A673 (cell line): ENCODE results near the gene TMEM205. TPM values are rescaled to one million over a fixed set of nuclear protein-coding genes. Genes with fewer than 3 reads are reported as not detected.

Experiments used
- BruUV-seq: library from RNA; stranded (reverse); fragments of 400-500 nt; replicated peaks from 2 replicates; lab custom pipeline; 2021; lab: Mats Ljungman, UMichigan
- CTCF ChIA-PET: fragments of 300-600 bp; sonication (Branson Sonifier 250); formaldehyde crosslinking; loops from one replicate; lab custom pipeline; 2022; ENCODE audit warnings: antibody characterized with exemption; lab: Charles Lee
- POLR2A ChIA-PET: fragments of 300-600 bp; sonication (Branson Sonifier 250); formaldehyde crosslinking; loops from one replicate; lab custom pipeline; 2022; ENCODE audit warnings: antibody characterized with exemption; ENCODE audit not compliant: low non-redundant PET; lab: Charles Lee
- DNase-seq: peaks from one replicate; pipeline ENCODE4 v3.0.0-alpha.2; 2015; ENCODE audit warnings: low spot score
- H3K27ac ChIP-seq: fragments of 200-600 bp; sonication (generic); 2 replicates; pipeline ENCODE4 v1.5.1; 2016; ENCODE audit warnings: mixed run types, low read depth, mild to moderate bottlenecking, mixed read lengths, antibody characterized with exemption, low read length; ENCODE audit not compliant: poor library complexity, severe bottlenecking
- H3K27me3 ChIP-seq: fragments of 200-600 bp; sonication (generic); replicated peaks from 2 replicates; pipeline ENCODE4 v1.6.1; 2017; ENCODE audit warnings: mixed run types, low read depth, mild to moderate bottlenecking, mixed read lengths, antibody characterized with exemption, low read length; ENCODE audit not compliant: insufficient read depth, poor library complexity
- H3K36me3 ChIP-seq: fragments of 200-600 bp; sonication (generic); 2 replicates; pipeline ENCODE4 v1.6.1; 2016; ENCODE audit warnings: mixed run types, mild to moderate bottlenecking, mixed read lengths, antibody characterized with exemption, low read length; ENCODE audit not compliant: insufficient read depth, poor library complexity, severe bottlenecking
- H3K4me1 ChIP-seq: fragments of 200-600 bp; sonication (generic); 2 replicates; pipeline ENCODE4 v1.6.1; 2017; ENCODE audit warnings: mixed run types, mild to moderate bottlenecking, mixed read lengths, antibody characterized with exemption, low read length; ENCODE audit not compliant: insufficient read depth, poor library complexity, severe bottlenecking
- H3K4me3 ChIP-seq: fragments of 200-600 bp; sonication (generic); 2 replicates; pipeline ENCODE4 v1.5.1; 2016; ENCODE audit warnings: low read depth, mixed run types, mild to moderate bottlenecking, mixed read lengths, low read length; ENCODE audit not compliant: poor library complexity, severe bottlenecking
- H3K9me3 ChIP-seq: fragments of 200-600 bp; sonication (generic); 2 replicates; pipeline ENCODE4 v1.6.1; 2016; ENCODE audit warnings: mixed run types, low read depth, mild to moderate bottlenecking, mixed read lengths, antibody characterized with exemption, low read length; ENCODE audit not compliant: poor library complexity, severe bottlenecking
- CTCF ChIP-seq: fragments of 300-800, 200-600 bp; sonication (generic); conservative IDR thresholded peaks from 2 replicates; pipeline ENCODE4 v1.5.1; 2017; ENCODE audit warnings: low read depth, mild to moderate bottlenecking, antibody characterized with exemption, low read length, moderate library complexity, mixed read lengths
- EZH2 ChIP-seq: fragments of 200-600 bp; sonication (generic); IDR thresholded peaks from 2 replicates; pipeline ENCODE4 v1.6.1; 2017; ENCODE audit warnings: borderline replicate concordance, low read depth, mild to moderate bottlenecking, mixed read lengths, antibody characterized with exemption, low read length; ENCODE audit not compliant: poor library complexity, severe bottlenecking
- intact Hi-C: fragments of 100-400 bp; cut with micrococcal nuclease; formaldehyde crosslinking; loops from one replicate; pipeline ENCODE4 v1.10.0; 2022; ENCODE audit not compliant: unreplicated experiment
- total RNA-seq: library from RNA; stranded (reverse); gene quantifications from 2 replicates; pipeline ENCODE4 v1.2.3, GENCODE V29; 2021

The TMEM205 gene
- total RNA-seq, 1 experiment from 2014 or later: 94.3 TPM

- ChIA-PET POLR2A (interaction anchor here (0.7 to 0.8 kb wide), 2 partner anchors 46 to 81 kb away, joined by 4 read pairs; no protein-coding TSS in a partner anchor), CTCF (interaction anchor here (0.5 to 1.1 kb wide), 15 partner anchors 12 to 189 kb away, joined by 3 to 18 read pairs (median 5); partner anchors contain the start of genes CCDC159, ELAVL3, SWSAP1 and TMEM205)
- Histone ChIP-seq H3K9me3 (no peaks in the 10 kb centered on the region), H3K36me3 (no peaks in the 10 kb centered on the region), H3K27ac (peak overlapping the region; percentile 24), H3K27me3 (no peaks in the 10 kb centered on the region), H3K4me3 (peak overlapping the region; percentile 33), H3K4me1 (no peaks in the 10 kb centered on the region)
- no TSS peak for BruUV-seq
- peak; percentile 99 for TF ChIP-seq CTCF
- no peak for TF ChIP-seq EZH2
- DNase-seq: peak; percentile 95
- intact Hi-C loops: loop anchor here (2.0 to 10.0 kb wide), 4 partner anchors 89 to 291 kb away; partner anchors contain the start of gene EPOR
These were observed 52.4 kb downstream of the TMEM205 start for GRCh38 chr19:11293433-11294389.

Other genes starting within 250 kb of the TMEM205 start
- 97.6 and 107 TPM in 2 replicates for gene SPC24, start 190.5 kb downstream of the TMEM205 start, total RNA-seq
- gene KANK2, start 148.7 kb downstream of the TMEM205 start, total RNA-seq: 85.8 and 90.9 TPM in 2 replicates
- not detected in 2 replicates for gene ANGPTL8, start 106.6 kb downstream of the TMEM205 start, total RNA-seq
- 15.6 and 24.5 TPM in 2 replicates for gene DOCK6, start 83.7 kb downstream of the TMEM205 start, total RNA-seq
- gene TSPAN16, start 50.1 kb downstream of the TMEM205 start, total RNA-seq: not detected in 2 replicates
- gene RAB3D, start 6.6 kb downstream of the TMEM205 start, total RNA-seq: 25.4 and 35.5 TPM in 2 replicates
- gene CCDC159, start 251 bp upstream of the TMEM205 start, total RNA-seq: 7.9 and 11.6 TPM in 2 replicates
- 19.0 and 20.2 TPM in 2 replicates for gene PLPPR2, start 9.2 kb upstream of the TMEM205 start, total RNA-seq
- gene SWSAP1, start 28.4 kb upstream of the TMEM205 start, total RNA-seq: 2.5 and 3.3 TPM in 2 replicates
- 5.3 and 6.0 TPM in 2 replicates for gene EPOR, start 38.0 kb upstream of the TMEM205 start, total RNA-seq
- gene RGL3, start 73.0 kb upstream of the TMEM205 start, total RNA-seq: 0.28 TPM in 1 of 2 replicates, not detected in the other
- 0.39 and 1.4 TPM in 2 replicates for gene ODAD3, start 88.9 kb upstream of the TMEM205 start, total RNA-seq
- gene PRKCSH, start 89.4 kb upstream of the TMEM205 start, total RNA-seq: 456 and 468 TPM in 2 replicates
- 5.3 TPM in 2 replicates for gene ELAVL3, start 134.8 kb upstream of the TMEM205 start, total RNA-seq
- 15.9 and 16.4 TPM in 2 replicates for gene ZNF653, start 159.6 kb upstream of the TMEM205 start, total RNA-seq
- gene ECSIT, start 182.9 kb upstream of the TMEM205 start, total RNA-seq: 64.7 and 74.8 TPM in 2 replicates
- 0.60 TPM in 1 of 2 replicates, not detected in the other for gene CNN1, start 192.6 kb upstream of the TMEM205 start, total RNA-seq
- gene ELOF1, start 213.0 kb upstream of the TMEM205 start, total RNA-seq: 83.5 and 97.9 TPM in 2 replicates
- not detected in 2 replicates for gene ACP5, start 231.4 kb upstream of the TMEM205 start, total RNA-seq